Smooth muscle cell (in vitro differentiated cells): ENCODE results near the gene HNRNPUL1. TPM values are rescaled to one million over a fixed set of nuclear protein-coding genes. Genes with fewer than 3 reads are reported as not detected.

ENCODE experiments used
- DNase-seq: peaks from one replicate; lab custom pipeline; 2025; ENCODE audit not compliant: unreplicated experiment; lab: John Stamatoyannopoulos, UW
- H2AFZ ChIP-seq: fragments of 200-600 bp; sonication (generic); 2 replicates; pipeline ENCODE4 v1.6.0; 2016; ENCODE audit warnings: antibody characterized with exemption, low read depth, mild to moderate bottlenecking
- H3F3A ChIP-seq: fragments of 200-600 bp; sonication (generic); 2 replicates; pipeline ENCODE4 v1.6.0; 2017; ENCODE audit warnings: antibody characterized with exemption, low read depth
- H3K27ac ChIP-seq: fragments of 200-600 bp; sonication (generic); 2 replicates; pipeline ENCODE4 v1.5.1; 2016; ENCODE audit warnings: low read depth, mild to moderate bottlenecking
- H3K27me3 ChIP-seq: fragments of 200-600 bp; sonication (generic); 2 replicates; pipeline ENCODE4 v1.6.1; 2016; ENCODE audit warnings: low read depth, mild to moderate bottlenecking
- H3K36me3 ChIP-seq: fragments of 200-600 bp; sonication (generic); 2 replicates; pipeline ENCODE4 v1.5.1; 2016; ENCODE audit warnings: low read depth
- H3K4me1 ChIP-seq: fragments of 200-600 bp; sonication (generic); 2 replicates; pipeline ENCODE4 v1.5.1; 2016; ENCODE audit warnings: low read depth
- H3K4me2 ChIP-seq: fragments of 200-600 bp; sonication (generic); 2 replicates; pipeline ENCODE4 v1.6.0; 2016; ENCODE audit warnings: mild to moderate bottlenecking
- H3K4me3 ChIP-seq: fragments of 200-600 bp; sonication (generic); 2 replicates; pipeline ENCODE4 v1.5.1; 2016; ENCODE audit warnings: mild to moderate bottlenecking
- H3K79me2 ChIP-seq: fragments of 200-600 bp; sonication (generic); 2 replicates; pipeline ENCODE4 v1.6.0; 2016; ENCODE audit warnings: low read depth, mild to moderate bottlenecking
- H3K9ac ChIP-seq: fragments of 200-600 bp; sonication (generic); 2 replicates; pipeline ENCODE4 v1.6.0; 2016; ENCODE audit warnings: low read depth
- H3K9me3 ChIP-seq: fragments of 200-600 bp; sonication (generic); replicated peaks from 2 replicates; pipeline ENCODE4 v1.5.1; 2016; ENCODE audit warnings: low read depth
- H4K20me1 ChIP-seq: fragments of 200-600 bp; sonication (generic); 2 replicates; pipeline ENCODE4 v1.6.0; 2016; ENCODE audit warnings: low read depth
- WGBS: methylation state at CpG from one replicate; pipeline ENCODE4 v1.1.7; 2016; ENCODE audit warnings: low lambda C conversion rate; 5-methylcytosine and 5-hydroxymethylcytosine counted together
- polyA plus RNA-seq: library from polyadenylated mRNA; unstranded; fragments of >200 nt; fragmentation: Nextera tagmentation; extraction: Ambion mirVana; gene quantifications from 2 replicates; pipeline ENCODE4 v1.2.1, GENCODE V29; 2016
- total RNA-seq: library from RNA; depleted of rRNA; stranded (reverse); fragments of >200 nt; gene quantifications from 2 replicates; pipeline ENCODE4 v1.2.3, GENCODE V29; 2014
- TF ChIP-seq, protein P1 (sequence below): fragments of 200-600 bp; sonication (generic); IDR thresholded peaks from 2 replicates; pipeline ENCODE4 v1.5.1; 2017; ENCODE audit warnings: borderline replicate concordance, mild to moderate bottlenecking, antibody characterized with exemption; ENCODE audit not compliant: insufficient read depth, poor library complexity, severe bottlenecking

The HNRNPUL1 gene
- total and polyA plus RNA-seq, 2 experiments from 2014 or later: 101 to 125 TPM

GRCh38 chr19:41311072-41311471 lies 46.9 kb downstream of the HNRNPUL1 start:
- H3K4me1 ChIP-seq: peaks cover 17% of the 10 kb centered on the region
- H3K79me2 ChIP-seq: peaks cover 43% of the 10 kb centered on the region
- no peaks in the 10 kb centered on the region for H3K36me3 ChIP-seq
- WGBS: 66% methylated on average over 5 of the region's 5 CpGs
- peak overlapping the region; percentile 88 for H3K9ac ChIP-seq
- H4K20me1 ChIP-seq: peaks cover 29% of the 10 kb centered on the region
- H3F3A ChIP-seq: peaks cover 39% of the 10 kb centered on the region
- H3K27me3 ChIP-seq: no peaks in the 10 kb centered on the region
- H3K27ac ChIP-seq: peak overlapping the region; percentile 89
- peak overlapping the region; percentile 72 for H3K4me3 ChIP-seq
- H3K4me2 ChIP-seq: peak overlapping the region; percentile 84
- no peak for DNase-seq
- TF ChIP-seq, protein P1, sequence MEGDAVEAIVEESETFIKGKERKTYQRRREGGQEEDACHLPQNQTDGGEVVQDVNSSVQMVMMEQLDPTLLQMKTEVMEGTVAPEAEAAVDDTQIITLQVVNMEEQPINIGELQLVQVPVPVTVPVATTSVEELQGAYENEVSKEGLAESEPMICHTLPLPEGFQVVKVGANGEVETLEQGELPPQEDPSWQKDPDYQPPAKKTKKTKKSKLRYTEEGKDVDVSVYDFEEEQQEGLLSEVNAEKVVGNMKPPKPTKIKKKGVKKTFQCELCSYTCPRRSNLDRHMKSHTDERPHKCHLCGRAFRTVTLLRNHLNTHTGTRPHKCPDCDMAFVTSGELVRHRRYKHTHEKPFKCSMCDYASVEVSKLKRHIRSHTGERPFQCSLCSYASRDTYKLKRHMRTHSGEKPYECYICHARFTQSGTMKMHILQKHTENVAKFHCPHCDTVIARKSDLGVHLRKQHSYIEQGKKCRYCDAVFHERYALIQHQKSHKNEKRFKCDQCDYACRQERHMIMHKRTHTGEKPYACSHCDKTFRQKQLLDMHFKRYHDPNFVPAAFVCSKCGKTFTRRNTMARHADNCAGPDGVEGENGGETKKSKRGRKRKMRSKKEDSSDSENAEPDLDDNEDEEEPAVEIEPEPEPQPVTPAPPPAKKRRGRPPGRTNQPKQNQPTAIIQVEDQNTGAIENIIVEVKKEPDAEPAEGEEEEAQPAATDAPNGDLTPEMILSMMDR: no peak
- H2AFZ ChIP-seq: no peak overlapping the region
- H3K9me3 ChIP-seq: no peaks in the 10 kb centered on the region

DNA sequence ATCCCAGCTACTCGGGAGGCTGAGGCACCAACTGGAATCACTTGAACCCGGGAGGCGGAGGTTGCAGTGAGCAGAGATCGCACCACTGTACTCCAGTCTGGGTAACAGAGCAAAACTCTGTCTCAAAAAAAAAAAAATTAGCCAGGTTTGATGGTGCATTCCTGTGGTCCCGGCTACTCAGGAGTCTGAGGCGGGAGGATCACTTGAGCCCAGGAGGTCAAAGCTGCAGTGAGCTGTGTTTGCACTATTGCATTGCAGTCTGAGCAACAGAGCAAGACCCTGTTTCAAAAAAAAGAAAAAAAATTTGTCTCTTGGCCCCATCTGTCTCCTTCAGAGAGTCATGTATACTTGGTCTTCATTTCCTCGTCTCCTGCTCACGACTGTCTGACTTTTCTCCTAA lies 47.4 kb downstream of the HNRNPUL1 start:
- TF ChIP-seq, protein P1: no peak
- peak overlapping the region; percentile 89 for H3K27ac ChIP-seq
- peak overlapping the region; percentile 72 for H3K4me3 ChIP-seq
- 77% methylated on average over 8 of the region's 8 CpGs for WGBS
- no peak overlapping the region for H3K9ac ChIP-seq
- H4K20me1 ChIP-seq: peaks cover 34% of the 10 kb centered on the region
- H3K36me3 ChIP-seq: no peaks in the 10 kb centered on the region
- peaks cover 46% of the 10 kb centered on the region for H3K79me2 ChIP-seq
- no peak for DNase-seq
- peaks cover 17% of the 10 kb centered on the region for H3K4me1 ChIP-seq
- peak overlapping the region; percentile 84 for H3K4me2 ChIP-seq
- H3K27me3 ChIP-seq: no peaks in the 10 kb centered on the region
- H3K9me3 ChIP-seq: no peaks in the 10 kb centered on the region
- H3F3A ChIP-seq: peaks cover 37% of the 10 kb centered on the region
- H2AFZ ChIP-seq: no peak overlapping the region

- no peaks in the 10 kb centered on the region for H3K36me3 ChIP-seq
- no peak overlapping the region for H3K9ac ChIP-seq
- H4K20me1 ChIP-seq: peaks cover 55% of the 10 kb centered on the region
- peaks cover 19% of the 10 kb centered on the region for H3F3A ChIP-seq
- H3K4me3 ChIP-seq: no peak overlapping the region
- H3K9me3 ChIP-seq: no peaks in the 10 kb centered on the region
- TF ChIP-seq, protein P1: no peak
- H3K79me2 ChIP-seq: peaks cover 48% of the 10 kb centered on the region
- no peaks in the 10 kb centered on the region for H3K27me3 ChIP-seq
- H3K27ac ChIP-seq: no peak overlapping the region
- no peak for DNase-seq
- no peak overlapping the region for H2AFZ ChIP-seq
- 97% methylated on average over 24 of the region's 24 CpGs for WGBS
- H3K4me2 ChIP-seq: no peak overlapping the region
- H3K4me1 ChIP-seq: peaks cover 3% of the 10 kb centered on the region
These were observed 52.2 kb downstream of the HNRNPUL1 start for GRCh38 chr19:41316306-41316920.
